Neuronal stem cell (in vitro differentiated cells): ENCODE results near the gene LTBP2.

Experiments
- DNase-seq: peaks from one replicate; pipeline ENCODE4 v3.0.0-alpha.2; 2013; ENCODE audit warnings: low spot score
- H2AFZ ChIP-seq: one replicate; pipeline ENCODE4 v1.6.1; 2013; ENCODE audit warnings: mild to moderate bottlenecking, low read length, inconsistent platforms
- H2AK5ac ChIP-seq: 2 replicates; pipeline ENCODE4 v1.6.1; 2013; ENCODE audit warnings: low read depth, mild to moderate bottlenecking, inconsistent platforms, low read length, moderate library complexity, mixed read lengths
- H2BK120ac ChIP-seq: 2 replicates; pipeline ENCODE4 v1.6.1; 2013; ENCODE audit warnings: low read depth, mild to moderate bottlenecking, inconsistent platforms, low read length, moderate library complexity, mixed read lengths
- H2BK12ac ChIP-seq: one replicate; pipeline ENCODE4 v1.6.1; 2013; ENCODE audit warnings: low read length, inconsistent platforms
- H2BK15ac ChIP-seq: 2 replicates; pipeline ENCODE4 v1.6.1; 2013; ENCODE audit warnings: mild to moderate bottlenecking, low read length, inconsistent platforms, mixed read lengths
- H2BK5ac ChIP-seq: one replicate; pipeline ENCODE4 v1.6.1; 2013; ENCODE audit warnings: inconsistent platforms, mild to moderate bottlenecking, low read length, moderate library complexity
- H3K14ac ChIP-seq: one replicate; pipeline ENCODE4 v1.6.1; 2013; ENCODE audit warnings: low read length, inconsistent platforms
- H3K18ac ChIP-seq: 2 replicates; pipeline ENCODE4 v1.6.1; 2013; ENCODE audit warnings: low read length, inconsistent platforms
- H3K23ac ChIP-seq: 2 replicates; pipeline ENCODE4 v1.6.1; 2013; ENCODE audit warnings: low read depth, mild to moderate bottlenecking, mixed read lengths, low read length, inconsistent platforms; ENCODE audit not compliant: poor library complexity
- H3K27ac ChIP-seq: replicated peaks from 3 replicates; pipeline ENCODE4 v1.5.1; 2013; ENCODE audit warnings: low read length, inconsistent platforms
- H3K27me3 ChIP-seq, 3 experiments: 2 replicates each; pipeline ENCODE4 v1.6.1; 2013; ENCODE audit warnings: low read length in 3 of 3, mild to moderate bottlenecking in 2 of 3, inconsistent platforms in 1 of 3, low read depth in 1 of 3, mixed read lengths in 1 of 3, moderate library complexity in 1 of 3; ENCODE audit not compliant: control insufficient read depth in 3 of 3, insufficient read depth in 3 of 3
- H3K36me3 ChIP-seq, 2 donors: replicated peaks in 1 of 2; 2 replicates each; pipeline ENCODE4 v1.6.1; 2013; ENCODE audit warnings: low read length in 2 of 2; ENCODE audit not compliant: control insufficient read depth in 2 of 2, insufficient read depth in 2 of 2
- H3K4ac ChIP-seq: 2 replicates; pipeline ENCODE4 v1.6.1; 2013; ENCODE audit warnings: inconsistent platforms, mild to moderate bottlenecking, low read length, moderate library complexity
- H3K4me1 ChIP-seq, 2 donors: 1 replicate in 1 of 2; 2 replicates in 1 of 2; pipeline ENCODE4 v1.6.1; 2013; ENCODE audit warnings: low read length in 2 of 2, low read depth in 1 of 2; ENCODE audit not compliant: control insufficient read depth in 2 of 2, insufficient read depth in 1 of 2
- H3K4me2 ChIP-seq: one replicate; pipeline ENCODE4 v1.6.1; 2013; ENCODE audit warnings: mild to moderate bottlenecking, low read length, inconsistent platforms; ENCODE audit not compliant: insufficient read depth, poor library complexity, severe bottlenecking
- H3K4me3 ChIP-seq, 2 donors: 2 replicates each; pipeline ENCODE4 v1.5.1; 2013; ENCODE audit warnings: low read length in 2 of 2, mild to moderate bottlenecking in 2 of 2, inconsistent platforms in 1 of 2, moderate library complexity in 1 of 2
- H3K79me1 ChIP-seq: one replicate; pipeline ENCODE4 v1.6.1; 2013; ENCODE audit warnings: low read depth, mild to moderate bottlenecking, inconsistent platforms, low read length, moderate library complexity
- H3K9ac ChIP-seq: one replicate; pipeline ENCODE4 v1.6.1; 2013; ENCODE audit warnings: mild to moderate bottlenecking, low read depth, low read length, inconsistent platforms; ENCODE audit not compliant: poor library complexity
- H3K9me3 ChIP-seq, 2 donors: replicated peaks in 1 of 2; 2 replicates each; pipeline versions ENCODE3 to v1.6.1; 2013; ENCODE audit warnings: low read length in 2 of 2, mild to moderate bottlenecking in 2 of 2, inconsistent platforms in 1 of 2, low read depth in 1 of 2, mixed read lengths in 1 of 2, moderate library complexity in 1 of 2; ENCODE audit not compliant: control insufficient read depth in 2 of 2, insufficient read depth in 1 of 2
- H4K8ac ChIP-seq: one replicate; pipeline ENCODE4 v1.6.1; 2013; ENCODE audit warnings: low read depth, mild to moderate bottlenecking, inconsistent platforms, low read length, moderate library complexity
- H4K91ac ChIP-seq: one replicate; pipeline ENCODE4 v1.6.1; 2013; ENCODE audit warnings: low read length, low read depth, mild to moderate bottlenecking, inconsistent platforms; ENCODE audit not compliant: poor library complexity
- WGBS, 2 donors: extraction: QIAGEN DNeasy Blood & Tissue Kit; methylation state at CpG; one replicate each; pipeline ENCODE4 v1.1.7; 2013; ENCODE audit warnings: missing lambda C conversion rate in 2 of 2, mixed read lengths in 1 of 2; ENCODE audit not compliant: insufficient read length in 2 of 2, insufficient replicate concordance in 1 of 2; ENCODE audit errors: extremely low coverage in 2 of 2; 5-methylcytosine and 5-hydroxymethylcytosine counted together

LTBP2 gene

GRCh38 chr14:74507085-74507484, 105.0 kb downstream of the LTBP2 start:
- DNase-seq: no peak
- no peak overlapping the region for H3K23ac ChIP-seq
- no peak overlapping the region for H4K91ac ChIP-seq
- H3K9me3 ChIP-seq: no peaks in the 10 kb centered on the region
- H3K27me3 ChIP-seq: no peaks in the 10 kb centered on the region
- H2BK12ac ChIP-seq: peak overlapping the region; percentile 25
- no peak overlapping the region for H2BK5ac ChIP-seq
- no peak overlapping the region for H2BK120ac ChIP-seq
- no peak overlapping the region for H3K14ac ChIP-seq
- no CpG with 5 or more reads among the region's 8 CpGs for WGBS, 2 donors
- H4K8ac ChIP-seq: no peak overlapping the region
- H3K36me3 ChIP-seq: no peaks in the 10 kb centered on the region
- H3K4me1 ChIP-seq: peaks cover 20 to 32% of the 10 kb centered on the region in 2 donors
- H2BK15ac ChIP-seq: no peak overlapping the region
- H2AFZ ChIP-seq: no peak overlapping the region
- no peak overlapping the region for H3K18ac ChIP-seq
- no peak overlapping the region for H2AK5ac ChIP-seq
- no peak overlapping the region for H3K9ac ChIP-seq
- no peaks in the 10 kb centered on the region for H3K79me1 ChIP-seq
- no peak overlapping the region for H3K4ac ChIP-seq
- no peak overlapping the region for H3K4me2 ChIP-seq
- H3K27ac ChIP-seq: no peak overlapping the region
- H3K4me3 ChIP-seq: no peak overlapping the region

- H3K9ac ChIP-seq: peak overlapping the region; percentile 36
- H3K4me2 ChIP-seq: no peak overlapping the region
- peaks cover 23 to 33% of the 10 kb centered on the region in 2 donors for H3K4me1 ChIP-seq
- H3K79me1 ChIP-seq: no peaks in the 10 kb centered on the region
- H3K18ac ChIP-seq: peak overlapping the region; percentile 30
- no peaks in the 10 kb centered on the region for H3K27me3 ChIP-seq
- no peaks in the 10 kb centered on the region for H3K9me3 ChIP-seq
- no peak overlapping the region for H3K14ac ChIP-seq
- H3K36me3 ChIP-seq: no peaks in the 10 kb centered on the region
- no peak overlapping the region for H3K27ac ChIP-seq
- H2AFZ ChIP-seq: no peak overlapping the region
- no peak for DNase-seq
- H3K23ac ChIP-seq: no peak overlapping the region
- no peak overlapping the region for H4K8ac ChIP-seq
- peak overlapping the region; percentile 19 for H2BK15ac ChIP-seq
- WGBS, 2 donors: no CpG with 5 or more reads among the region's 13 CpGs
- H3K4me3 ChIP-seq: no peak overlapping the region
- H4K91ac ChIP-seq: no peak overlapping the region
- peak overlapping the region; percentile 85 for H2BK12ac ChIP-seq
- H2BK120ac ChIP-seq: no peak overlapping the region
- H2AK5ac ChIP-seq: peak overlapping the region; percentile 45
- H2BK5ac ChIP-seq: peak overlapping the region; percentile 56
- H3K4ac ChIP-seq: no peak overlapping the region
Observed at GRCh38 chr14:74506411-74506851, 105.6 kb downstream of the LTBP2 start.

GRCh38 chr14:74505831-74506230, 106.2 kb downstream of the LTBP2 start:
- no CpG with 5 or more reads among the region's 17 CpGs for WGBS, 2 donors
- H3K9ac ChIP-seq: peak overlapping the region; percentile 73
- no peak for DNase-seq

GRCh38 chr14:74504874-74505720, 106.9 kb downstream of the LTBP2 start:
- Histone ChIP-seq H3K9me3 (no peaks in the 10 kb centered on the region), H3K4ac (no peak overlapping the region), H3K9ac (no peak overlapping the region), H2BK12ac (no peak overlapping the region), H4K91ac (no peak overlapping the region), H3K36me3 (no peaks in the 10 kb centered on the region), H2BK120ac (no peak overlapping the region), H3K23ac (no peak overlapping the region), H3K4me3 (no peak overlapping the region), H3K14ac (no peak overlapping the region), H3K27ac (no peak overlapping the region), H3K79me1 (no peaks in the 10 kb centered on the region), H4K8ac (no peak overlapping the region), H2AFZ (no peak overlapping the region), H2BK15ac (no peak overlapping the region), H3K4me2 (no peak overlapping the region), H3K18ac (peak overlapping the region; percentile 66), H3K4me1 (peaks cover 17 to 31% of the 10 kb centered on the region in 2 donors), H2BK5ac (no peak overlapping the region), H2AK5ac (peak overlapping the region; percentile 20), H3K27me3 (no peaks in the 10 kb centered on the region)
- DNase-seq: no peak
- WGBS, 2 donors: no CpG with 5 or more reads among the region's 20 CpGs

More at GRCh38 chr14:74505831-74506230, 106.2 kb downstream of the LTBP2 start:
- no peak overlapping the region for H2BK5ac ChIP-seq
- peak overlapping the region; percentile 39 for H2AK5ac ChIP-seq
- no peak overlapping the region for H4K8ac ChIP-seq
- H3K4me1 ChIP-seq: peaks cover 22 to 31% of the 10 kb centered on the region in 2 donors
- no peak overlapping the region for H2BK12ac ChIP-seq
- no peaks in the 10 kb centered on the region for H3K79me1 ChIP-seq
- no peak overlapping the region for H2AFZ ChIP-seq
- no peak overlapping the region for H4K91ac ChIP-seq
- H3K18ac ChIP-seq: peak overlapping the region; percentile 60
- peak overlapping the region; percentile 76 for H2BK15ac ChIP-seq
- H3K27me3 ChIP-seq: no peaks in the 10 kb centered on the region
- no peak overlapping the region for H3K14ac ChIP-seq
- no peak overlapping the region for H3K4me2 ChIP-seq
- peak overlapping the region; percentile 35 for H3K23ac ChIP-seq
- H3K36me3 ChIP-seq: no peaks in the 10 kb centered on the region
- no peak overlapping the region for H2BK120ac ChIP-seq
- no peak overlapping the region for H3K27ac ChIP-seq
- no peak overlapping the region for H3K4me3 ChIP-seq
- H3K4ac ChIP-seq: no peak overlapping the region
- no peaks in the 10 kb centered on the region for H3K9me3 ChIP-seq
